GM13976 (cell line): ENCODE measurements around the gene SLC29A2.

Source experiments
- DNase-seq: peaks from one replicate; pipeline ENCODE4 v3.0.0; 2012; ENCODE audit warnings: low spot score
- CTCF ChIP-seq: IDR thresholded peaks from 2 replicates; pipeline ENCODE4 v1.5.1; 2012; ENCODE audit warnings: borderline replicate concordance, mild to moderate bottlenecking; ENCODE audit not compliant: insufficient read depth; ENCODE audit errors: extremely low read depth, missing control alignments, control extremely low read depth
- in situ Hi-C: fragments of 300-500 bp; cut with MboI; formaldehyde crosslinking; loops from one replicate; pipeline ENCODE4 v1.12.0; 2022; ENCODE audit warnings: low sequenced_read_pairs, mixed read lengths, inconsistent platforms; ENCODE audit not compliant: unreplicated experiment

SLC29A2 gene

GRCh38 chr11:66313321-66314185 is 58.0 kb downstream of the SLC29A2 start:
- in situ Hi-C loops: no loop called here
- TF ChIP-seq CTCF: no peak
- no peak for DNase-seq

- DNase-seq: peak; percentile 99
Observed at GRCh38 chr11:66312549-66313320, 58.8 kb downstream of the SLC29A2 start.

More at GRCh38 chr11:66312549-66313320, 58.8 kb downstream of the SLC29A2 start:
- in situ Hi-C loops: no loop called here
- no peak for TF ChIP-seq CTCF
